GM18909 (cell line): ENCODE data around the gene FAM3D.

Experiments
- ATAC-seq: cut with Tn5 transposase; IDR thresholded peaks from one replicate; pipeline ENCODE4 v1.9.1; 2021; ENCODE audit warnings: mild to moderate bottlenecking; ENCODE audit not compliant: unreplicated experiment, poor library complexity

Gene FAM3D

GRCh38 chr3:58629629-58630028, 36.9 kb downstream of the FAM3D start:
- ATAC-seq = no peak

GRCh38 chr3:58628823-58629562, 37.6 kb downstream of the FAM3D start:
- ATAC-seq = no peak

GRCh38 chr3:58627941-58628340, 38.6 kb downstream of the FAM3D start:
- ATAC-seq = no peak

GRCh38 chr3:58627570-58627885, 39.0 kb downstream of the FAM3D start:
- ATAC-seq = no peak

DNA sequence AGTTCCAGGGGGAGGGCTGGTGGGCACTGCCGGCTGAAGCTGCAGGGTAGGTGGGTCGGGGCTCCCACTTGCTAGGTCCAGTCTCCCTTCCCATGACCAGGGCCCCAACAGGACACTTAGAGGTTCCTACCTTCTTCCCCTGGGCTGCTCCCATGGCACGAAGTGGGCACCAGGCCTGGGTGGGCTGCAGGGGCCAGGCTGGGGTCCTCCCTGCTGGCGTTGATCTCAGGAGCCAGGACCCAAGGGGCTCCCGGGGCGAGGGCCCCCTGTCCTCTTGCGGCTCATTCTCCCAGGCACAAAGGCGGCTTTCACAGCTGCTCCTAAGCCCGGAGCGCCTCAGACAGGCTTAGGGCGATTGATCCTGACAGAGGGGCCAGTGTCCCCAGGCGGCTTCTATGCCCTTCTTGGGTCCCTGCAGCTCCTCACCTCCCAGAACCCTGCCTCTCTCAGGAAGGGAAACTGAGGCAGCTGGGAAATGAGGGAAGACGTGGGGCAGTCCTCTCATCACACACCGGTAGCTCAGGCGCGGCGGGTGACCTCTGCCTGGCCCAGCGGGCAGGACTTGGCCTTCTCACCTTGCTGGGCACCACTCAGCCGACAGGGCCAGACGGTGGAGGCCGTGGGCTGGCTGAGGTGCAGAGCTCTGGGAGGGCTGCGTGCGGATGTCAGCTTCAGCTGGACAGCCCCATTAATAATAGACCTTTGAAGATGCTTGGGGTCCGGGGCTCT, 39.6 kb downstream of the FAM3D start:
- ATAC-seq = no peak

- ATAC-seq = no peak
Observed at GRCh38 chr3:58625196-58625824, 41.3 kb downstream of the FAM3D start.

DNA sequence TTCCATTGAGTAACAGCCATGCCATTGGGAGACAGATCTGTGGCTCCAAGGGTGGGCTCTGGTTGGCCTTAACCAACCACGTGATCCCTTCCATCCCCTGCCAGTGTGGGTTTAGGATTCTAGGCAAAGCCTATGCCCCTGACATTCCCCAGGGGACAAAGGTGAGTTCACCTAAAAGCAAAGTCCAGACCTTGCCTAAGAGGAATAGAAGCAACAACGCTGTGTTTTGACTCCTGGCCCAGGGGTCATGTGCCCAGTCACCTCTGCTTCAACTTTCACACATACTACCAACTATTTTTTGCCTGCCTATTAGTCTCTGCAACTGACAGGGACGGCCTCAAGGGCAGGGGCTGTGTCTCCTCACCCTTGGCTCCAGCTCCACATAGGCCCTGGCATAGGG, 42.0 kb downstream of the FAM3D start:
- ATAC-seq = no peak

- no peak for ATAC-seq
Observed at GRCh38 chr3:58623961-58624360, 42.6 kb downstream of the FAM3D start.

- no peak for ATAC-seq
Observed at GRCh38 chr3:58623478-58623877, 43.1 kb downstream of the FAM3D start.

GRCh38 chr3:58622892-58623291, 43.7 kb downstream of the FAM3D start:
- no peak for ATAC-seq

GRCh38 chr3:58622436-58622835, 44.1 kb downstream of the FAM3D start:
- no peak for ATAC-seq

- no peak for ATAC-seq
Observed at GRCh38 chr3:58621086-58621830, 45.3 kb downstream of the FAM3D start.

DNA sequence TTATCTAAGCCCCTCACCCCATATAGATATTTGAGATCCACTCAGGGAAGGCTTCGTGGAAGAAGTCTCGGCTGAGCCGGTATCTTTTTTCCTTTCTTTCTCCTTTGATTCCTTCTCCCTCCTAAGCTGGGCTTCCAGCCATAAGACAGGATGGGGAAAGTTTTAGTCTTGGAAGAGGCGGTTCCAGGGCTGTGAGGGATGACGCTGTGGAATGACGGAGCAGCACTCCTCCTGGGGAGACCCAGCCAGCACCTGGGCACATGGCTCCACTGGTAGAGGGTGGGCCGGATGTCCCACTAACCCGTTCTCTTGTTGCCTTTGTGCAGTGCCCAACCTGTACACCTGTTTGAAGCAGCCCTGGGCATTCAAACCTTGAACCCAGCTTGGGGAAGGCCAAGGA, 46.2 kb downstream of the FAM3D start:
- ATAC-seq = no peak

DNA sequence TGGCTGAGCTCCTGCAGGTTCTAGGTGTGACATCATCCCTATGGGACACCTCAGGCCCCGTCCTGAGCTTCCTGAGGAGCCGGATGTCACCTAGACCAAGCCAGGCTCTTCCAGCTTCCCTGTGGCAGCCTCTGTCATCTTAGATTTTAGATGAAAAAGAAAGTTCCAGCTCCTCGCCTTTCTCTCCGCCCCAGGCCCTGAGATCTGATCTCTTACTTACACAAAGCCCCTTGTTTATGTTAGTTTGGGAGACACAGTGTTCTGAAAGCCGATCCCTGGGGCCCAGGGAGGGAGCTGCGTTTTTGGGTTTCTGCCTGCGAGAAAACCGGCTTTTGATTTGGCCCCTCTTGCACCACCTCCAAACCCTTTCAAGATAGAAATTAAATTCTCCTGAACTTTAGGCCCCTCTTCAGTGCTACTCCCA, 49.2 kb downstream of the FAM3D start:
- no peak for ATAC-seq

DNA sequence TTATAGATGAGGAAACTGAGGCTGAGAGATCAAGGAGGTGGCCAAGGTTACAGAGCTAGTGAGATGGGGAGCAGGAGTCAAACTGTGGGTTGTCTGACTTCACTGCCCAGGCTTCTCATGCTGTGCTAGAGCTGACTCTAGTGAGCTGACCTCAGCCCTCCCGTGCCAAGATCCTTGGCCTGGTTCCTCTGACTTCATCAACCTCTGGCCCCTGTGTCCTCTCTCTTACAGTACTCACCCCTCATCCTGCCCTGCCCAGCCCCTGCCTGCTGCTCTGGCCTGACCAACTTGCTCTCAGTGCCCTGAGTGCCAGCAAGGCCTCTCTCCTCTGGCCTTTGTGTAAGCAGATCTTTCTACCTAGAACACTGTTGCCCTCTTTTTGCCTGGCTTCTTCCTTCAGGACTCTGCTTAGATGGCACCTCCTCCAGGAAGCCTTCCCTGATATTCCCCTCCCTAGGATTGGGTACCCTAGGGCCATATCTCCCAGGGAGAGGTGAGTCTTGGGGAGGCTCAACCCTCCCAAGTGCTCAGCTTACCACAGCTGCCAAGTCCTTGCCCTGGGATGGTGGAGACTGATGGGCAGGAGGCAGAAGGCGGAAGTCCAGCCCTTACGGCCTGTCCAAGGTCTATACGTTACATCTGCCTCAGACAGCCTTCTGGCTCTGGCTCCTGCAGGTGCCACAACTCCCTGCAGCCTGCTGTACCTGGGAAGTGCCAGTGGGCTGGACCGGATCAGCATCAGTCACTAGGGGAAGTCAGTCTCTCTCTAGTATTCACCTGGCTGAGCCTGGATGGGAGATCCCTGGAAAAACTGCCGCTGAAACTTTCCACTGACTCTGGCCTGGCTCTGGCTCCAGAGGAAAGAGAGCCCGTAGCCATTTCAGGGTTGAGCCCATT, 53.1 kb downstream of the FAM3D start:
- no peak for ATAC-seq

GRCh38 chr3:58612830-58613229, 53.7 kb downstream of the FAM3D start:
- no peak for ATAC-seq

GRCh38 chr3:58609990-58610389, 56.6 kb downstream of the FAM3D start:
- ATAC-seq = peak; percentile 49

GRCh38 chr3:58608648-58609047, 57.9 kb downstream of the FAM3D start:
- no peak for ATAC-seq

DNA sequence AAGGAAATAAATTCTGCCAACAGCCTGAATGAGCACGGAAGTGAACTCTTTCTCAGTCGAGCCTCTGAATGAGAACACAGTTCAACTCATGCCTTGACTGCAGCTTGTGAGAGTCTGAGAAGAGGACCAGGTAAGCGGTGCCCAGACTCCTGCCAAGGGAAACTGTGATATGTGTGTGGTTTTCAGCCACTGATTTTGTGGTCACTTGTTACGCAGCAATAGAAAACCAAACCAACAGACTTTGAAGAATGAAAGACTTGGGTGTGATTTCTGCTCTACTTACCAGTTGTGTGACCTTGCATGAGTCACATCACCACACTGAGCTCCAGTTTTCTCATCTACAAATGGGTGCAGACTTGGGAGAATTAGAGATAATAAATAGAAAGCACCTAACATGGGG, 58.8 kb downstream of the FAM3D start:
- ATAC-seq = no peak

- ATAC-seq = no peak
Observed at GRCh38 chr3:58606693-58607092, 59.9 kb downstream of the FAM3D start.
